CD14-positive monocyte (primary cell): Measurements from ENCODE around the gene NDUFS5. TPM values are rescaled to one million over a fixed set of nuclear protein-coding genes. Genes with fewer than 3 reads are reported as not detected.

Experiments used
- DNase-seq, 3 donors: peaks; one replicate each; pipeline ENCODE4 v3.0.0-alpha.2; 2011 to 2022
- H2AFZ ChIP-seq: 2 replicates; pipeline ENCODE4 v1.6.0; 2012; ENCODE audit warnings: mild to moderate bottlenecking, low read depth, low read length, inconsistent platforms; ENCODE audit not compliant: insufficient read depth, poor library complexity, severe bottlenecking
- H3K27ac ChIP-seq, 2 donors: 1 replicate in 1 of 2; 2 replicates in 1 of 2; pipeline ENCODE4 v1.5.1; 2012 to 2013; ENCODE audit warnings: low read length in 2 of 2, control low read depth in 1 of 2, inconsistent platforms in 1 of 2, low read depth in 1 of 2, mild to moderate bottlenecking in 1 of 2
- H3K27me3 ChIP-seq, 2 donors: one replicate each; pipeline versions ENCODE4 v1.6.0 to v1.6.1; 2011 to 2013; ENCODE audit warnings: low read length in 2 of 2; ENCODE audit not compliant: control insufficient read depth in 2 of 2, insufficient read depth in 2 of 2
- H3K36me3 ChIP-seq, 2 donors: replicated peaks in 1 of 2; 1 replicate in 1 of 2; 2 replicates in 1 of 2; pipeline versions ENCODE4 v1.5.1 to v1.6.1; 2012 to 2013; ENCODE audit warnings: low read length in 2 of 2, control low read depth in 1 of 2, inconsistent platforms in 1 of 2, mild to moderate bottlenecking in 1 of 2; ENCODE audit not compliant: insufficient read depth in 2 of 2, control insufficient read depth in 1 of 2
- H3K4me1 ChIP-seq, 2 donors: 1 replicate in 1 of 2; 2 replicates in 1 of 2; pipeline versions ENCODE4 v1.5.1 to v1.6.1; 2012 to 2013; ENCODE audit warnings: low read length in 2 of 2, control low read depth in 1 of 2, inconsistent platforms in 1 of 2, mild to moderate bottlenecking in 1 of 2, moderate library complexity in 1 of 2; ENCODE audit not compliant: insufficient read depth in 2 of 2, control insufficient read depth in 1 of 2
- H3K4me2 ChIP-seq: replicated peaks from 2 replicates; pipeline ENCODE3; 2012; ENCODE audit warnings: low read length, moderate library complexity, mild to moderate bottlenecking; ENCODE audit not compliant: poor library complexity, severe bottlenecking; ENCODE audit errors: extremely low read depth
- H3K4me3 ChIP-seq, 3 experiments: fragments of 200-600 bp in 1 of 3; sonication (generic) in 1 of 3; replicated peaks in 1 of 3; 1 replicate in 2 of 3; 2 replicates in 1 of 3; pipeline ENCODE4 v1.5.1; 2011 to 2013; ENCODE audit warnings: low read length in 3 of 3, mild to moderate bottlenecking in 3 of 3, control low read depth in 2 of 3, low read depth in 2 of 3, inconsistent platforms in 1 of 3, moderate library complexity in 1 of 3
- H3K79me2 ChIP-seq: 2 replicates; pipeline ENCODE4 v1.6.0; 2012; ENCODE audit warnings: mild to moderate bottlenecking, control low read depth, inconsistent platforms, low read length, moderate library complexity; ENCODE audit not compliant: insufficient read depth
- H3K9ac ChIP-seq: 2 replicates; pipeline ENCODE4 v1.6.0; 2017; ENCODE audit warnings: low read length, mild to moderate bottlenecking; ENCODE audit not compliant: insufficient read depth, poor library complexity, severe bottlenecking
- H3K9me3 ChIP-seq, 2 donors: replicated peaks in 1 of 2; 1 replicate in 1 of 2; 2 replicates in 1 of 2; pipeline versions ENCODE4 v1.5.1 to v1.6.1; 2012 to 2013; ENCODE audit warnings: low read length in 2 of 2, control low read depth in 1 of 2; ENCODE audit not compliant: control insufficient read depth in 1 of 2, insufficient read depth in 1 of 2
- H4K20me1 ChIP-seq: 2 replicates; pipeline ENCODE4 v1.6.0; 2012; ENCODE audit warnings: mild to moderate bottlenecking, low read length, control low read depth, moderate library complexity; ENCODE audit not compliant: insufficient read depth
- H3K27ac Mint-ChIP-seq, 7 donors: one replicate each; pipeline ENCODE4 v1.8.0; 2020; ENCODE audit warnings: mild to moderate bottlenecking in 7 of 7, mixed read lengths in 7 of 7, moderate library complexity in 6 of 7, inconsistent platforms in 2 of 7
- H3K27me3 Mint-ChIP-seq, 3 donors: one replicate each; pipeline ENCODE4 v1.8.0; 2021 to 2022; ENCODE audit warnings: low read depth in 3 of 3, mild to moderate bottlenecking in 3 of 3, mixed read lengths in 3 of 3, moderate library complexity in 3 of 3, inconsistent platforms in 1 of 3
- H3K36me3 Mint-ChIP-seq, 2 donors: one replicate each; pipeline ENCODE4 v1.8.0; 2020; ENCODE audit warnings: mixed read lengths in 2 of 2, inconsistent platforms in 1 of 2, mild to moderate bottlenecking in 1 of 2
- H3K4me1 Mint-ChIP-seq: one replicate; pipeline ENCODE4 v1.8.0; 2020; ENCODE audit warnings: mild to moderate bottlenecking, mixed read lengths
- H3K4me3 Mint-ChIP-seq, 2 donors: one replicate each; pipeline ENCODE4 v1.8.0; 2020; ENCODE audit warnings: mild to moderate bottlenecking in 2 of 2, mixed read lengths in 2 of 2, moderate library complexity in 1 of 2
- H3K9me3 Mint-ChIP-seq, 7 donors: one replicate each; pipeline ENCODE4 v1.8.0; 2020 to 2022; ENCODE audit warnings: mixed read lengths in 7 of 7, mild to moderate bottlenecking in 6 of 7, moderate library complexity in 6 of 7, inconsistent platforms in 2 of 7
- CTCF ChIP-seq: fragments of 200-600 bp; IDR thresholded peaks from one replicate; pipeline ENCODE4 v1.8.0; 2022; ENCODE audit warnings: antibody characterized with exemption, mild to moderate bottlenecking
- WGBS: methylation state at CpG from one replicate; pipeline ENCODE4 v1.1.5; 2013; ENCODE audit warnings: missing lambda C conversion rate; ENCODE audit not compliant: insufficient coverage; 5-methylcytosine and 5-hydroxymethylcytosine counted together
- intact Hi-C, 2 donors: fragments of 100-400 bp; cut with micrococcal nuclease; formaldehyde crosslinking; loops; one replicate each; pipeline versions ENCODE4 v1.15.0 to v1.15.1; 2023
- polyA plus RNA-seq, 3 donors: library from polyadenylated mRNA; depleted of rRNA in 1 of 3; unstranded in 2 of 3; stranded (reverse) in 1 of 3; fragments of 300-500 nt in 2 of 3; fragments of >200 nt in 1 of 3; fragmentation: Illumina TruSeq in 2 of 3; gene quantifications; 1 replicate in 2 of 3; 2 replicates in 1 of 3; pipeline ENCODE4 v1.2.3, GENCODE V29; 2012 to 2021

Gene NDUFS5
- polyA plus RNA-seq, 3 donors, result 119 to 463 (median 393) TPM

- Histone ChIP-seq H3K4me2 (no peak overlapping the region), H3K4me1 (peaks cover 8 to 9% of the 10 kb centered on the region in 2 donors), H4K20me1 (no peaks in the 10 kb centered on the region), H3K27me3 (peaks cover 10 to 16% of the 10 kb centered on the region in 2 donors), H3K4me3 (no peak overlapping the region), H2AFZ (no peak overlapping the region), H3K36me3 (no peaks in the 10 kb centered on the region), H3K9me3 (peaks cover 0 to 3% of the 10 kb centered on the region in 2 donors), H3K9ac (no peak overlapping the region), H3K79me2 (no peaks in the 10 kb centered on the region), H3K27ac (no peak overlapping the region)
- Mint-ChIP-seq H3K9me3 (peaks cover 0 to 12% (median 4%) of the 10 kb centered on the region in 7 donors), H3K4me3 (no peak overlapping the region), H3K4me1 (peaks cover 14% of the 10 kb centered on the region), H3K36me3 (peaks cover 0 to 6% of the 10 kb centered on the region in 2 donors), H3K27me3 (peaks cover 13 to 21% (median 14%) of the 10 kb centered on the region in 3 donors), H3K27ac (peak overlapping the region in 4 of 7 donors; percentile 0 to 67 (median 41))
- no peak for DNase-seq
- TF ChIP-seq CTCF, result no peak
- intact Hi-C loops, result no loop called here
- no CpG with 5 or more reads among the region's 2 CpGs for WGBS
These were observed 50.6 kb downstream of the NDUFS5 start for GRCh38 chr1:39076799-39077148.

DNA sequence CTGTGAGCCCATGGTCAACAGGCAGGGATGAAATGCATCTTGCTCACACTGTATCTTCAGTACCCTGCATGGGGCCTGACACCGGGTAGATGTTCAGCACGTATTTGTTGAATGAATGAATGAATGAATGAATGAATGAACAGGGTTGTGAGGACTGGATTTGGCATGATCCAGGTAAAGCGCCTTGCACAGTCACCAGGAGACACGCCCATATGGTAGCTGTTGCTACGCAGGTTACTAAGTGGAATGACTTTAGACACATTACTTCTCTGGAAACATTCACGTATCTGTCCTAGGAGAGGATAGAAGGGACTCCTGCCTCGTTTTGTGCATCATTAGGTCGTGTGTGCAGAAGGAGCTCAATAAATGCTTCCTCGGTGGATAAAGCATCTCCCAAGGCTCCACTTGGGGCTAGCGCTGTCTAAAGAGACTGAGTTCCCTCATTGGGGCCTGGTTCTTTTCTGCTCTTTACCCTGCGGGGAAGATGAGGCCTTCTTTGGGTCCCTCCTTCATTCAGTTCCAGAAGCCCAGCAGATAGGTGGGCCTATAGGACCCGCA is 54.2 kb downstream of the NDUFS5 start:
- intact Hi-C loops, result no loop called here
- H2AFZ ChIP-seq, result no peak overlapping the region
- peaks cover 27 to 40% of the 10 kb centered on the region in 2 donors for H3K27me3 ChIP-seq
- peaks cover 0 to 9% of the 10 kb centered on the region in 2 donors for H3K36me3 Mint-ChIP-seq
- peaks cover 18% of the 10 kb centered on the region for H3K4me1 Mint-ChIP-seq
- peaks cover 8 to 13% of the 10 kb centered on the region in 2 donors for H3K4me1 ChIP-seq
- no peaks in the 10 kb centered on the region for H4K20me1 ChIP-seq
- no peak for TF ChIP-seq CTCF
- H3K27ac ChIP-seq, result no peak overlapping the region
- H3K79me2 ChIP-seq, result no peaks in the 10 kb centered on the region
- peaks cover 29 to 46% (median 37%) of the 10 kb centered on the region in 3 donors for H3K27me3 Mint-ChIP-seq
- no peak overlapping the region for H3K27ac Mint-ChIP-seq
- H3K9ac ChIP-seq, result peak overlapping the region; percentile 4
- peaks cover 0 to 4% of the 10 kb centered on the region in 2 donors for H3K9me3 ChIP-seq
- H3K9me3 Mint-ChIP-seq, result peaks cover 0 to 6% (median 2%) of the 10 kb centered on the region in 7 donors
- H3K4me3 Mint-ChIP-seq, result peak overlapping the region; percentile 60 to 83
- 87% methylated on average over 12 of the region's 12 CpGs for WGBS
- no peaks in the 10 kb centered on the region for H3K36me3 ChIP-seq
- peak overlapping the region; percentile 68 for H3K4me2 ChIP-seq
- H3K4me3 ChIP-seq, result peak overlapping the region in 1 of 3 experiments; percentile 56
- no peak for DNase-seq
